Activated CD8-positive, alpha-beta memory T cell treated with anti-CD3 and anti-CD28 coated beads for 24 hours (primary cell): ENCODE measurements around the gene TNS1.
"Not testable (repeated sequence)": the region's sequence is repeated elsewhere in the genome, so short reads cannot be mapped to it uniquely, and the experiment has no call there.

Source experiments
- DNase-seq: peaks from one replicate; pipeline ENCODE4 v3.0.0-alpha.2; 2020

Gene TNS1

DNA sequence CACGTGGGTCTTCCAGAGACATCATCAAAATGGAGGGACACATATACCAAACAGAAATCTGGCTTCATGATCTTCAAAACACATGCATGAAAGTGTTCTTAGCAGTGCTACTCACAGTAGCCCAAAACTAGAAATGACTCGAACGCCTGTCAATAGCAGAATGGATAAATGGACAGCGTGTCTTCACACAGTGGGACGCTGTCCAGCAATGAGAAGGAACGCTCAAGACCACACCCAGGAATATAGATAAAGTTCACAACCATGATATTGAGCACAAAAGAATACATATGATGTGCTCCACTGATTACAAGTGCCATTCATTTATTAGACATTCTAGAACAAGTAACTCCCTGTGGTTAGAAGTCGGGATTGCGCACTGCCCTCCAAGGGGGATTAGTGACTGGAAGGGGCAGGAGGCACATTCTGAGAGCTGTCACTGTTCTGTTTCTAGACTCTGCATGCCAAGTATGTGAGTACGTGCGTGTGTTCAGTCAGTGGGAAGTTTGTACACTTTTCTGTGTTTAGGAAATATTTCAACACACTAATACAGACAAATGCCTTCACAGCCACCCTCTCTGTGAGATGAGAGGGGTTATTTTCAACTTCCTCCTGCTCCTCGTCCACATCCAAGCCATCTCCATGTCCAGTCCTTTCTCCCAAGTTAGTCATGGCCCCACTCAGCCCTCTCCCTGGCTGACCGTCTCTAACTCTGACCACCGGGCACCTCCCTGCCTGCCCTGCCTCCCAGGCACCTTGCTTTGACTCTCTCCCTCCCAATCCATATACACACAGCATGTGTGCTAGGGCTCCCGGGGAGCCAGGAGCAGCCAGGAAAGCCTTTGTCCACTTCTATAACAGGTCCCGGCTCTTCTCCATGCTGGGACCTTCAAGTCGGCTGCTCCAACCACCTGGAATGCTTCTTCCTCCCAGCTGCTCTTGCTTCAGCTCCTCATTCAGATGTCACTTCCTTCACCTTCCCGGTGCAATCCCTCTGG lies 26.9 kb upstream of the TNS1 start:
- peak; percentile 41 for DNase-seq

DNA sequence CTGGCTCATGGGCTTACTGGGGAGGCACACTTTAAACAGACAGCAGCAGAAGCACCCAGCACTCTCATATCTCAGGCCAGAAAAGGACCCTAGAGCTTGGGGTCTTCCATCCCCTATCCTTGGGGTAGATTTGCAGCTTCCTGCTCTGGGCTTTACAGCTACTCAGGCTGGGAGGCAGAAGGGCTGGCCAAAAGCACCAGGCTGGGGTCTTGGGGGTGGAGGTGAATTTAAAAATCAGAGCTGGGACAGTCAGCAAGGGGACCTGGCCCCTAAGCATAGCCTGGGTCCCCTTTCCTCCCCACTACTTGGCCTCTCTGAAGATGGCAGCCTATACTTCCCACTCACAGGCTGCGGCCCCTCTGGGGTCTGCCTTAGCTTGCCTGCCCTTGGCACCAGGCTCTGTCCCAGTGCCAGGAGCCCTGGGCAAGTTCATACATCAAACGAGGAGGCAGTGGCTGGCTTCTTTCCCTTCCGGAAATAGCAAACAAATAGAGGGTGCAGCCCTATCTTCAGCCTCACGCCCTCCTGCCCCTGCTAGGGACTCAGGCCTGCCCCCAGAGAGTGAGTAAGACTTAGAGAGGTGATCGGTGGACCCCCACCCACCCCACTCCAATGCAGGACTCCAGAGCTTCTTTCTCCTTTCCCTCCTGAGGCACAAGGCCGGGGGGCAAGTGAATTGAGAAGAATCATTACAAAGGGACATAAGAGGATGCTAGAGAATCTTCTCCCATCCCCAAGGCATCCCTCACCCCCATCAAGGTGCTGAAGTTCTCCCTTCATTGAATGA lies 26.0 kb upstream of the TNS1 start:
- DNase-seq = peak; percentile 42

DNA sequence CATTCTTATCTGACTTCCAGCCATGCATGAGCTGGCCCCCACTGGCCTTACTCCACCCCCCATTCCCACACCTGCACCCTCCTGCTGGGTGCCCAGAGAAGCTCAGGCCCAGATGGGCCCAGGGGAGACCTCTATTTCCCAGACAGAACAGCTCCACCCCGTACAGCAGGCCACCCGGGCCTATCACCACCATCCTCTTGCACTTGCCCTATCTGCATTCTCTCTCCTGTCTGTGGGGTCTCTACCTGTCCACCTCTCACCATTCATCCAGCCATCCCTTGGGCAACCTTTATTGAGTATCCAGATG lies 25.3 kb upstream of the TNS1 start:
- DNase-seq = no peak

DNA sequence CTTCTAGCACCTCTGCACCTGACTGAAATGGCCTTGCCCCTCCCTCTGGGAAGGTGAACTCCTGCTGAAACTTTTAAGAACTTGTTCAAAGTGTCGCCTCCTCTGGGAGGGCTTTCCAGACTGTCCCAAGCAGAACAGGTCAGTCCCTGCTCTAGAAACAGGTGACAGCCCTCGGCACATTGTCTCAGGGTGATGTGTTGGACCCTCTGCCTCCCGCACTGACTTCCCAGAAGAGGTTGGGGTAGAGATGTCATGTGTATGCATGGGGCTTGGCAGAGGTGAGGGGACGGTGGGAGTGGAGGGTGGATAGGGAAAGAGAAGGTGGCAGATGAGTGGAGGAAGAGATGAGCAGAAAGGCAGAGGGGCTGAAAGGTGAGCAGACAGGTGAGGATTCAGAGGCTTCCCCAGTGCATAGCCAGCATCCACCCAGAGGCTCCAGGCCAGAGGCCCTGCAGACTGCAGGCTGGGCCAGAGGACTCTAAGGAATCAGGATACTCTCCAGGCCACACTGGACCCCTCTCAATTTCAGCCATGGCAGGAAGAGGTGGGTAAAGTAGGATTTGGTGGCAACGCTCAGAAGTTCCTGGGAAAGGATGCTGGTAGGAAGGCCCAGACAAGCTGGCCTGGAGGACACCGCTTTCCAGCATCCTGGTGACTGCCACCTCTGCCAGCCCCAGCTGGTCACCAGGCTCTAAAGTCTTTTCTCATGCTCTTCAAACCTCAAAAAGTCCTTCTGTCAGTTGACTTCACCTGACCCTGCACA lies 24.8 kb upstream of the TNS1 start:
- DNase-seq = peak; percentile 53

DNA sequence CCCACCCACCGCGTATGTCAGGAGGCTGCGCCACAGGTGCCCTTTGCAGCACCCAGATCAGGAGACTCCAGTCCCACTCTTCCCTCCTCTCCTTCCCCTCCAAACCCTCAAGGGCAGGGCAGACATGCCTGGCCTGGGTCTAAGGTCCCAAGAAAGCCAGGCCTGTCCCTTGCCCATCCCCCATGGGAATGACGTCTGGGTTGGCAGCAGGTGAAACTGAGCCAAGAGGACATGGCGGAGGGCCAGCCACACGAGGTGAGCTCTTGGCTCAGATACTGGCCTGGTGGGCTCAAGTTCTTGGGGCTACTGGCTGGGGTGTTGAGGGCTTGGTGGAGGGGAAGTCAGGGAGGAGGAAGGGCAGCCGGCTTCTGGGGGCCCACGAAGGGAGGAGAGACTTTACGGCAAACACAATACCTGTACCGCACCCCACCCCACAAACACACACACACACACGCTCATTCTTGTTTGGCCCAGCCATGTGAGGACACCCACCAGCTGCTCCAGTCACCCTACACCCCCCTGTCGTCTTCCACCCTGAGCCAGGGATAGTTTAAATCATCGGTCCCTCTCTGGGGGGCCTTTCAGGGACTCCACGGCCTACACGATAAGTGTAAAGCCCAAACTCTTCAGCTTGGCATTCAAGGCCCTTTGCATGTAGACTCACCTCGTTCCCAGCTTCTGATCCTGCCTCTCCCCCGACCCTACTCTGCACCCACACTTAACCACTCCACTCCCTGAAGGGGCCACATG lies 24.1 kb upstream of the TNS1 start:
- peak; percentile 47 for DNase-seq

DNA sequence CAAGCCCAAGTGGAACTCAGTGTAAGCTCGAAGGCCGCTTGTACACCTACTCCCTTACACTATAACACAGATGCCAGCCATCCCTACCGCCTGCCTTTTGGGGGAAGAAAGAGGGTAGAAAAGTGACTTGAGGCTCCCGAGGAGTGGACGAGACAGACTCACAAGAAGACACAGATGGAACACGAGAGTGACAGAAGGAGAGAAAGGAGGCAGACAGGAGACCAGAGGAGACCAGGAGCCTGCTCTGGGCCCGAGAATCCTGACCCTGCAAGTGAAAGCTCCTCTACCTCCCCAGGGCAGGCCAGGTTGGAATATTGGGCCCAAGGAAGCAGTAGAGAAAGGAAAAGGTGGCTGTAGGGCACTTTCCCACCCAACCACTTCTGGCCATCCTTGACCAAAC lies 23.4 kb upstream of the TNS1 start:
- peak; percentile 42 for DNase-seq

DNA sequence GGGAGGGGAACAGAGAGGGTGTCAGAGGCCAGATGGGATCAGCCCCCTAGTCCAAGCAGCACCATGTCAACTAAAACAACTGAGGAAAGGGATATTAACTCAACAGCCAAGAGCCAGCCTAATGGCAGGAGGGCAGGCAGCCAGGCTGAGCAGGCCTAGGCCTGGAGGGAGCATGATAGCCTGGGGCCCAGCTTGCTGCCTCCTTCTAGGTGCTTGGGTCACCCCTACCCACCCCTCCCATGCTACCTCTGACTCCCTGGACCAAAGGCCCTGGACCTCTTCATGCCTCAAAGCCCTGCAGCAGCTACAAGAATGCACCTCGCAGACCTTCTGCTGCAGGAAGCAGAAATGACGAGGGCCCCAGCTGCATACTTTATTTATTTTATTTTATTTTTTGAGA lies 22.1 kb upstream of the TNS1 start:
- no peak for DNase-seq

DNA sequence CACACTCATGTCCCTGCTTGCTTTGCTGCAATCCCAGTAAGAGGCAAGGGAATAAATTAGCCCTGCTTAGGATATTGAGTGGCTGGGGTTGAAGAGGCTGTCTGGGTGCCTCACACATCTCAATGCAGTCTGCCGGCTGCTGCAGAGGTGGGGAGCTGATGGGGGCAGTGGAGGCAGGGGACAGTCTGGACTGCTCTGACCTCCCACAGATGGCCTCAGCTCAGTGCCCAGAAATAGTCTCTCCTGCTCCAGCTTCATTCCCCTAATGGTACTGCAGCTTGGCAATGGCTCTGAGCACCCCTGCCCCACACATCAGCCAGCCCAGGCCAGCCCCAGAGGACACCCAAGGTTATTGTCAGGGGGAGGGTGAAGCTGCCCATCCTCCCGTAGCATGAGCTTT lies 21.5 kb upstream of the TNS1 start:
- DNase-seq = no peak

DNA sequence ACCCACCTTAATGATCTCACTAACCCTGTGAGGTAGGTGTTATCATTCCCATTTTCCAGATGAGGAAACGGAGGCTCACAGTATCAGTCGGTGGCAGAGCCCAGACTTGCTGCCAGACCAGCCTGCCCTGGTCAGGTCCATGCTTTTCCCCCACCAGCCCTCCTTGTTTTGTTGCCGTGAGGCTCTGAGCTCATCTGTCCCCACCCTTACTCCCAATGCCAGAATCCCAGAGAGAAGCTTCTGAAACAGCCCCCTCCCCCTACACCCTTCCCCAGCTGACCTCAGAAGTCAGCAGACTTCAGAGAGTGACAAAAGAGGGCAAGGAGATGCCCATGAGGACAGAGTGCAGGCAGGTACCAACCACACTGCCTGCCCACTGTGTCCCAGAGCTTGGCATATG lies 20.8 kb upstream of the TNS1 start:
- no peak for DNase-seq

DNA sequence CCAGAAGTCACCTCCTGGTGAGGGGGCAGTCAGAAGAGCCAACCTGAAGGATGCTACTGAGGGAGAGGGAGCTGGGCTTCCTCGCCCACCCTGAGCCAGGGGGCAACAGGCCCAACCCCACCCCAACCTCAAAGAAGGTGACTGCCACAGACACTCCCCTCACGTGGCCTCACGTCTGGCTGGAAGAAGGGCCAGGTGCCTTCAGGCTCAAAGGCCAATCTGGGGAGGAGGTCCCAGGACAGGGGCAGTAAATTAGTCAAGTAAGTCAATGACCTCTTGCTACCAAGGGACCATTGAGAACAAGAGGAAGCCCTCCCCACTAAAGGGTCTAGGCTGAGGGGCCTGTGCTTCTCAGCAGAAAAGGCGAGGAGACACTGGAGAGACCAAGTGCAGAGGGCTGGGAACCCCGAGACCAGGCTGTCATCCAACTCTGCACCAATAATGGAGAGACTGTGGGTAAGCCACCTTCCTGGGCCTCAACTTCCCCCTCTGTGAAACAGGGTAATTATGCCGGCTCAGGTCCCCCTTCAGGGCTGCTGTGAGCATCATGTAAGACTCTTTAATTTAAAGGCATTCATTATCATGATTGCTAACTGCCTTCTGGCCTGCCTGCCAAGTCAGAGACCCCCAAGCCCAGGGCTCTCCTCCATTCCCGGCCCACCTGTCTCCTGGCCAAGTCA lies 20.2 kb upstream of the TNS1 start:
- no peak for DNase-seq

DNA sequence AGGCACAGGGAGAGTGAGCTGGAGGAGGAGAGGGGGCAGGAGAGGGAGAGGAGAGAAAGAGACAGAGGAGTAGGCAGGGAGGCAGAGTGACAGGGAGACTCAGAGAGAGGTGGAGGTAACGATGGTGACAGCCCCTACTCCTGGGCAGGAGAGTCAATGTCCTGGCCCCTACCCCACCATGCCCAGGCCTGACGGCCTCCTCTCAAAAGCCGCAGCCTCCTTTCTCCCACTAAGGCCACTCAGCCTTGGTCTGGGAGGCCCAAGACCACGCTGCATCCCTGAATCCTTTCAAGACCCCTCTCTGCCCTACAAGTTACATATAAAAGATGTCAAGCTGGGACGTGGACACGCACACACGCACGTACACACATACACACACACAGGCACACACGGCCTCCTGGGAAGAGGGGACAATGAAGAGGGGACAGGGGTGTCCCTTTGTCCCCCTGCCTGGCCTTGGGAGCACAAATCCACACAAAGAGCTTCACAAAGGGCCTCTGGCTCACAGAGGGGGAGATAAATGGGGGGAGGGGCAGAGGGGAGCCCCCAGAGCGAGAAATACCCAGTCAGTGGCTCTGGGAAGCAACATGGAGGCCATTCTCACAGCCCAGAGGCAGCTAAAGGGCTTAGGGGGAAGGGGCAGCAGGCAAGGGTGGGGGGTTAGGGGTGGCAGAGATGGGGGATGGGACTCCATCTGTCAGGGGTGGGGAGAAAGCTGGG lies 19.5 kb upstream of the TNS1 start:
- no peak for DNase-seq

DNA sequence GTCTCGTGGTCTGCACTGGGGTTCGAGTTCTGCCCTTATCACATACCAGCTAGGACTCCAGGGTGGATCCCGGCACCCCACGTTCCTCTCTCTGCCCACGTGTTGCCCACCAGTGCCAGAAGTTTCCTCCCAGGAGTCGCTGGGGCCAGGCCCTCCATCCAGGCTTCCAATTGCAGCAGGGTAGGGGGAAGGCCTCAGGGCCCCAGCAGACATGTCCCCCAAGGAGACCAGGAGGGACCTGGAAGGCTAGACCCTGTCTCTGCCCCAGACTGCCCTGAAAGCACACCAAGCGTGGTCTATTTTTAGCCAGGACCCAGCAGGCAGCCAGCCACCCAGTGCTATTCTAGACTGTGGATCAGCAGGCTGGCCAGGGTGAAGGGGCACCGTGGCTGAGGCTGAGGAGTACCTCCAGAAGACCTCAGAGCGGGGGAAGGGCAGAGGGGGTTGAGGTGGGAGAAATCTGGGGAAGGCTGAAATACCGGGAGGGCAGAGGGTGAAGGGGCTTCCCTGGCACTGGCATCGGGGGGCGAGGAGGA lies 18.8 kb upstream of the TNS1 start:
- DNase-seq = no peak

DNA sequence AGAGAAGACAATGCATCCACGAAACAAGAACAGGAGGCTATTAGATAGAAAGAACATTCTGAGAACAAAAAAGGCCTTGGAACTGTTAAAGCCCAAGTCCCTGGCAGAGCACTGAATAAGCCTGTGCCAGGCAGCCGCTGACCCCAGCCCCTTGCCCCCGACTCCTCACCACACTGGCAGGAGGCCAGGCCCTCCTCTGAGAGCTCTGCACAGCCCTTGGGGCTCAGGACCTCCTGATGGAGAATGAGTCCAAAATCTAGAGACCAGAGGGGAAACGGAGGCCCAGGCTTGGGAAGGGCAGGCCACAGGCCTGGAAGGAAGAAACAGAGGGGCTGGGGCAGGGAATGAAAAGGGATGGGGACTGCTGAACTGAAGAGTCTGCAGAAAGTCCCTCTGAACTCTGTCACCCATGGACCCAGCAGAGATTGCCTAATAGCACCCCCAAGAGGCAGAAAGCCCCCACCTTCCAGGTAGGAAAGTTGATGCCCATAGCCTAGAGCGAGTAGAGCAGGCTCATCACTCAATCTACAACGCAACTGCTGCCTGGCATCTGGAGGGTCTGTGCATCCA lies 18.3 kb upstream of the TNS1 start:
- DNase-seq = no peak

DNA sequence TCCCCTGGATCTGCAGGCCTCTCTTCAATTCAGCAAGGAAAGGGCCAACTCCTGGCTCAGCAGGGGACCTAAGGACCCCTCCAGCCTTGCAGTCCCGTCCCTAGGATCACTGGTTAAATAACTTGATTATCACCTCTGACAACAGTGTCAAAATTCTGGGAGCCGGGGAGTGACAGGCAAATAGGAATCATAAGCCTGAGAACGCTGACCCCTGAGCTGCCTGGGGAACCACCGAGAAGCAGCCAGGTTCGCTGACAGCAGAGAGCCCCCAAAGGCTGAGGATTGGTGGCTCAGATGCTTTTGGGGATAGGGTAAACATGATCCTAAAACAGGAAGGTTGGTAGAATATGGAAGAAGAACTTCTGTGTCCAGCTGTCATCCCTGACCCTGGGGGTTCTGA lies 17.5 kb upstream of the TNS1 start:
- DNase-seq = no peak

DNA sequence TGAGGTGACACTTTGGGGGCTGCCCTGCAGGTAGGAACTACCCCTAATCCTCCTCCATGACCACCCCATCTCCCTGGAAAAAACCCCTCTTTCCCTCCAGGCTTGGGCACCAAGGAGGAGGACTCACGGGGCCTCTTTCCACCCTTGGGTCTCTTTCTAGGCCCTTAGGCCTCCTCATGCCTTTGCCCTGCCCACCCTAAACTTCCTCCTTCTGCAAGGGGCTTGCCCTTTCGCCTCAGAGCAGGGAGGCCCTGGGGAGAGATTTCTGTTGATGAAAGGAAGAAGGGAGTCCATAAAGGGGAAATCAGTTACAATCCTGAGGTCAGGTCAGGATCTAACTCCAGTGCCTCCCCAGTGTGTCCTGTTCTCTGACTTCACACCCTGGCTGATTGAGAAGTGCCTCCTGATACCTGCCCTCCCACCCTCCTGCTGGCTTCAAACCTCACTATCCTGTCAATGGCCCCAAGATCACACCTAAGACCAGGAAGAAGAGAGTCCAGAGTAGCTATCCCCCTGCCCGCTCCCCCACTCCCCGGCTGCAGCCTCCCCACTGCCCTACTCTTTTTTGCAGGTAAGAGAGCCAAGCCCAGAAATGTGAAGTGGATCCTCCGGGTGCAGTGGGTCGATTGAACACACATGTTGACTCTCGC lies 16.7 kb upstream of the TNS1 start:
- DNase-seq = no peak

DNA sequence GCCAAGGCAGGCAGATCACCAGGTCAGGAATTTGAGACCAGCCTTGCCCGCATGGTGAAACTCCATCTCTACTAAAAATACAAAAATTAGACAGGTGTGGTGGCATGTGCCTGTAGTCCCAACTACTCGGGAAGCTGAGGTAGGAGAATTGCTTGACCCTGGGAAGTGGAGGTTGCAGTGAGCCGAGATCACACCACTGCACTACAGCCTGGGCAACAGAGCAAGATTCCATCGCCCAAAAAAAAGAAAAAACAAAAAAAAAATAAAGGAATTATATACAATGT lies 16.0 kb upstream of the TNS1 start:
- not testable (repeated sequence) for DNase-seq

DNA sequence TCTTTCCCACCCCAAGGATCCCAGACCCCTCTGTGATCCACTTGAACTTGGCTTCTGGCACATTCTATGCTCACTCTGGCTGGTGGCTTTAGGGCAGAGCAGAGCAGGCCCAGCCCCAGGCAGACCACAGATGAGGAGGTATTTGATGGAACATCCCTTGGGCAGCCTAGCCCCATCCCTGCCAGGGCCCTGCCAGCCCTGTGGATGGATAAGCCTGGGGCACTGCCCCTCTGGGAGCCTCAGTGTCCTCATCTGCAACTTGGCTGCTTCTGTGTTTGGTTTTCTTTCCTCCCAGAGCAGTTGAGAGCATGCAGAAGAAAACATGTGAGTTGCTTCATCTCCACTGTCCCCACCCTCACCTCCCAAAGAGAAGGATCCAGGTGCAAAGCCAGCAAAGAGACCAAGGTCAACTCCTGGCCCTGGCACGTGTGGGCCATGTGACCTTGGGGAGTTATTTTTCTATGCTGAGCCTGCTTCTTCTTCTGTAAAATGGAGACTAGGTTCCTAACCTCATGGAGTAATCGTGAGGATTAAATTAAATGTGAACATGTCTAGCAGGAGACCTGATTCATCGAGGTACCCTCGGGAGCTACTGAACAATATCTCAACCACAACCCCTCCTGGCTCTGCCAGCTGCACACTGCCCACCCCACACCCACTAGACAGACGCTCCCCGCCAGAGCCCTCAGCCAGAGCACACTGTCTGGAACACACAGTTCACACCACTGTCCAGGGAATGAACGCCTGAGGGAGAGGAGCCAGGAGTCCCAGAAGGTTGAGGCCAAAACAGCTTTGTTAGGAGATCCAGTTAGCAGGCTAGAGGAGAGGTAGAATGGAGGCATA lies 14.6 kb upstream of the TNS1 start:
- DNase-seq = no peak

DNA sequence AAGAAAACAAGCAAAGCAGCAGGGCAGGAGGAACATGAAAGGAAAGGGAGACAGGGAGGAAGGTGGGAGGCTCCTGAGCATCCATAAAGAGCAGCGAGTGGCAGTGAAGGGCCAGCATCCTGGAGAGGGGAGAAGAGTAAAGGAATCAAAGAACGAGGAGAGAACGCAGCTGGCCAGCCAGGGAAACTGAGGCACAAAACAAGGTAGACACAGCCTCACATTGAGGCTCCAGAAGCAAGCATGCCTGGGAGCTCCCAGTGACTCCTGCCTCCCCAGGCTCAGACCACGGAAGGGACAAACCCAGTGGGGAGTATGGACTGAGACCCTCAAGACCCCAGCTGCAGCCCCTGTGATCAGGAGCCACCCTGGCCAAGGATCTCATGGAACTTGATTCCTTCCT lies 14.0 kb upstream of the TNS1 start:
- DNase-seq = no peak
